BE2C (cell line): ENCODE measurements around the gene GTPBP6.

Experiments
- DNase-seq: peaks from one replicate; pipeline ENCODE4 v3.0.0-alpha.2; 2020
- H3K27me3 ChIP-seq: fragments of 250-450 bp; sonication (Bioruptor Pico); 2 replicates; pipeline ENCODE4 v1.5.1; 2020; ENCODE audit warnings: mild to moderate bottlenecking
- H3K36me3 ChIP-seq: fragments of 250-450 bp; sonication (Bioruptor Pico); 2 replicates; pipeline ENCODE4 v1.5.1; 2020; ENCODE audit warnings: mild to moderate bottlenecking
- H3K4me1 ChIP-seq: fragments of 250-450 bp; sonication (Bioruptor Pico); 2 replicates; pipeline ENCODE4 v1.5.1; 2020
- H3K4me3 ChIP-seq: 2 replicates; pipeline ENCODE4 v1.5.1; 2011; ENCODE audit warnings: low read depth, low read length
- H3K9me3 ChIP-seq: fragments of 250-450 bp; sonication (Bioruptor Pico); 2 replicates; pipeline ENCODE4 v1.5.1; 2020
- CTCF ChIP-seq: IDR thresholded peaks from 2 replicates; pipeline ENCODE4 v1.5.1; 2012; ENCODE audit warnings: mild to moderate bottlenecking, low read depth, low read length

GTPBP6 gene

GRCh38 chrX:337331-337831 is 18.8 kb upstream of the GTPBP6 start:
- H3K9me3 ChIP-seq, result no peaks in the 10 kb centered on the region
- H3K36me3 ChIP-seq, result no peaks in the 10 kb centered on the region
- H3K4me1 ChIP-seq, result no peaks in the 10 kb centered on the region
- DNase-seq, result no peak
- no peak for TF ChIP-seq CTCF
- no peak overlapping the region for H3K4me3 ChIP-seq
- no peaks in the 10 kb centered on the region for H3K27me3 ChIP-seq

GRCh38 chrX:336227-336626 is 17.6 kb upstream of the GTPBP6 start:
- H3K27me3 ChIP-seq, result no peaks in the 10 kb centered on the region
- H3K4me3 ChIP-seq, result no peak overlapping the region
- DNase-seq, result no peak
- no peaks in the 10 kb centered on the region for H3K36me3 ChIP-seq
- H3K9me3 ChIP-seq, result no peaks in the 10 kb centered on the region
- H3K4me1 ChIP-seq, result no peaks in the 10 kb centered on the region
- no peak for TF ChIP-seq CTCF

- Histone ChIP-seq H3K36me3 (no peaks in the 10 kb centered on the region), H3K4me1 (no peaks in the 10 kb centered on the region), H3K27me3 (no peaks in the 10 kb centered on the region), H3K4me3 (no peak overlapping the region), H3K9me3 (no peaks in the 10 kb centered on the region)
- TF ChIP-seq CTCF, result no peak
- DNase-seq, result no peak
These were observed 17.2 kb upstream of the GTPBP6 start for GRCh38 chrX:335758-336155.

- H3K36me3 ChIP-seq, result no peaks in the 10 kb centered on the region
- no peak for TF ChIP-seq CTCF
- DNase-seq, result no peak
These were observed 16.6 kb upstream of the GTPBP6 start for GRCh38 chrX:334971-335757.

GRCh38 chrX:334331-334891 is 15.8 kb upstream of the GTPBP6 start:
- DNase-seq, result no peak
- H3K4me3 ChIP-seq, result no peak overlapping the region

More at GRCh38 chrX:334971-335757, 16.6 kb upstream of the GTPBP6 start:
- Histone ChIP-seq H3K4me1 (no peaks in the 10 kb centered on the region), H3K9me3 (no peaks in the 10 kb centered on the region), H3K4me3 (no peak overlapping the region), H3K27me3 (no peaks in the 10 kb centered on the region)

More at GRCh38 chrX:334331-334891, 15.8 kb upstream of the GTPBP6 start:
- Histone ChIP-seq H3K4me1 (no peaks in the 10 kb centered on the region), H3K36me3 (no peaks in the 10 kb centered on the region), H3K27me3 (no peaks in the 10 kb centered on the region), H3K9me3 (no peaks in the 10 kb centered on the region)
- TF ChIP-seq CTCF, result no peak
